NCI-H146 (cell line): ENCODE measurements around the gene CIITA.

Experiments
- DNase-seq: peaks from one replicate; lab custom pipeline; 2025; lab: John Stamatoyannopoulos, UW

CIITA gene

GRCh38 chr16:10978871-10979446 lies 102.0 kb downstream of the CIITA start:
- no peak for DNase-seq

- no peak for DNase-seq
These were observed 103.0 kb downstream of the CIITA start for GRCh38 chr16:10979717-10980601.

- DNase-seq: no peak
These were observed 103.8 kb downstream of the CIITA start for GRCh38 chr16:10980813-10981212.

- DNase-seq: peak; percentile 29
These were observed 104.8 kb downstream of the CIITA start for GRCh38 chr16:10981697-10982216.

- no peak for DNase-seq
These were observed 105.6 kb downstream of the CIITA start for GRCh38 chr16:10982465-10983150.

GRCh38 chr16:10983159-10983558 lies 106.2 kb downstream of the CIITA start:
- DNase-seq: no peak

DNA sequence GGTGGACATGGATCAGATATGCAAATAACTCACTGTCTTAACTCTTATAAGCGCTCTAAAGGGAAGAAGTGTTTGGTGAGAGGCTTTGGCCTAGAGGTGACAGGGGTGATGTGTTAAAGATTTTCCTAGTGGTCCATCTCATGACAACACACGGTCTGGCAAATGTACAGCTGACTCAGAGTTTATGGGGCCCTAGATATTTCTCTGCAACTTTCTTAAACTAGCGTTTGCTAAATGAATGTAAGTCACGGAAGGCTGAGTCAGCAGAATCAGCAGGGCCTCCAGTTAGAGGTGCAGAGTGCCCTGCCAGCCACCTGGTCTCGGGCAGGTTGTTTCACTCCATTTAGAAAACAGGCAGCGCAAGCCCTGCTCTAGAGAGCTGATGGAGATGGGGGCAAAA lies 107.5 kb downstream of the CIITA start:
- no peak for DNase-seq
